Measurements from ENCODE around the gene MYLIP.

Gene MYLIP

DNA sequence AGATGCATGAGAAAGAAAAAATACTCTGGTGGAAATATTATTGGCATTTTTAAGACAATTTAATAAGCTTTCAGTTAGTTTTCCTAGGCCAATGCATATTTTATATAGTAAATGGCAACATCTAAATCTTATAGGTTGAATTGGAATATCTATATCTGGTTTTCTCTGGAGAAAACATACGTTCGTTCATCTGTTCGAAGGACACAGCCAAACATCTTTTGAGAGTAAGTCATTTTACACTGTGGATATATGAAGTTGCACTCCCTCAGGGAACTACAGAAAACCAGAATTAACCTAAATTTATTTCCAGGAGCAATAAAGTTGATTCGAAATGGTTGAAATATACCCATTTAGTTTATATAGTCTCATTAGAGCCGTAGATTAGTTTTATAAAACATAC is 49.0 kb downstream of the MYLIP start:
- no peak for DNase-seq

GRCh38 chr6:16178351-16178750 is 49.5 kb downstream of the MYLIP start:
- DNase-seq, result no peak

GRCh38 chr6:16179063-16179462 is 50.2 kb downstream of the MYLIP start:
- no peak for DNase-seq

DNA sequence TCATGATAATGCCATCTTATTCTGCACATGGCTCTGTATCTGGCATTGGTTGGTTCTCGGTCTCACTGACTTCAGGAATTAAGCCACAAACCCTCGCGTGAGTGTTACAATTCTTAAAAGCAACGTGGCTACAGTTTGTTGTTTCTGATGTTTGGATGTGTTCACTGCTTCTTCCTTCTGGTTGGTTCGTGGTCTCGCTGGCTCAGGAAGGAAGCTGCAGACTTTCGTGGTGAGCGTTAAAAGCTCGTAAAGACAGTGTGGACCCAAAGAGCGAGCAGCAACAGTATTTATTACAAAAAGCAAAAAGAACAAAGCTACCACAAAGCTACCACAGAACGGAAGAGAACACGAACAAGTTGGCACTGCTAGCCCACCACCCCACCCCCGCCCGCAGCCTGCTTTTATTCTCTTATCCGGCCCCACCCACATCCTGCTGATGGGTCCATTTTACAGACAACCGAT is 51.1 kb downstream of the MYLIP start:
- DNase-seq, result peak; percentile 79

GRCh38 chr6:16180696-16181438 is 52.0 kb downstream of the MYLIP start:
- no peak for DNase-seq

DNA sequence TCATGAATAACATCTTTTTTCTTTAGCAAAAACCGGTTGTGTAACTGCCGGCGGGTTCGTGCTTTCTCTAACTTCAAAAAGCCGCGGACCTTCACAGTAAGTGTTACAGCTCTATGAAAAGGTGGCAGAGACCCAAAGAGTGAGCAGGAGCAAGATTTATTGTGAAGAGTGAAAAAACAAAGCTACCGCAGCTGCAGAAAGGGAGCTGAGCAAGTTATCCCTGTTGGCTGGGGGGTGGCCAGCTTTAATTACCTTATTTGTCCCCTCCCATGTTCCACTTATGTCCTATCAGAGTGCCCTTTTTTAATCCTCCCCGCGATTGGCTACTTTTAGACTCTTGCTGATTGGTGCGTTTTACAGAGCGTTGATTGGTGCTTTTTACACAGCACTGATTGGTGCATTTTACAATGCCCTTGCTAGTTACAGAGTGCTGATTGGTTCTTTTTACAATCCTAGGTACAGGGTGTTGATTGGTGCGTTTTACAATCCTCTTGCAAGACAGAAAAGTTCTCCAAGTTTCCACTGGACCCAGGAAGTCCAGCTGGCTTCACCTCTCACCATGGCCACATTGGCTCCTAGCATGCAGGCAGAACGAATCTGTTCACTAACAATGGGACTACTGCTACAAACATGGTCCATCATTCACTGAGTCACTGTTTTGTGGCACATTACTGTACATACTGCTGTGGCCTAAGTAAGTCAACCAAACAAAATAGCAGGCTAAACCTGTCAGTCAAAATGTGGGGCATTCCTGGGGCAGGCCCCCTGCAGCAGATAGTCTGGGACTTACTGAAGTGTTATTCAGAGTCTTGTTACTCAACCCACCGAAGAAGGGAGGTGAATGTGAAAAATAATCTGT is 52.8 kb downstream of the MYLIP start:
- no peak for DNase-seq

GRCh38 chr6:16183187-16183664 is 54.3 kb downstream of the MYLIP start:
- peak; percentile 45 for DNase-seq

GRCh38 chr6:16184129-16184528 is 55.2 kb downstream of the MYLIP start:
- DNase-seq, result peak; percentile 24

DNA sequence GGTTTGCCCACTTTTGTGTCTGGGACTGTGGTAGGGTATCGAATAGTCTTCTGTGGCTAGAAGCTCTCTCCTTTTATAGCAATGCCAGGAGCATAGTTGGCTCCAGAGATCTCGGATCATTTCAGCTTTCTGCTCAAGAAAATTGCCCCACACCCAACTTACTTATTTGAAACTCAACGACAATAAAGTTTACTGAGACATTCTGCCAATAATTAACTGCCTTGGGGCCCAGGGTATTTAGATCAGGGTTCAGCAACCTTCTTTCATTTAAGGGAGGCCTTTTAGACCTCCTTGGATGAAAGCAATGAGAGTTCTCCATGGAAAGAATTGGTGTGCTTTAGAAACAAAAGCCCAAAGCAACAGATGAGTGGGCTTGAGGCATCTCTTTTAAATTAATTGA is 55.7 kb downstream of the MYLIP start:
- DNase-seq, result no peak

DNA sequence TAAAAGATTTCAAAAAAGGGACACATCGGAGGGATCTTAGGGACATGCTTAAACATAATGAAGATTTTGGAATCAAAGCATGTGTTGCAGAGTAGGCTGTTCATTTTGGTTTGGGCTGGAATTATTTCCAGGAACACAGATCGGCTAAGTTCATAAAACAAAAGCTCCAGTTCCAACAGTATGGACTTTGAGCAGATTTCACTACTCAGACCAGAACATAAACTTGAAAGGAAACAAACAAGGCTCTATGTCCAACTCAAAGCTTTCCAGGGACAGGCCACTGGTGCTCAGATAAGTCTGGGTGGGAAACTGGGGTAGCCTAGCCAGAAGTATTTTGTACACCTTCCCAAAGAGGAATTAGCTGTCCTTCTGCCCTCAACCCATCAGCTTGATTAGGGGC is 58.3 kb downstream of the MYLIP start:
- DNase-seq, result no peak

- DNase-seq, result no peak
These were observed 61.3 kb downstream of the MYLIP start for GRCh38 chr6:16190214-16190613.

DNA sequence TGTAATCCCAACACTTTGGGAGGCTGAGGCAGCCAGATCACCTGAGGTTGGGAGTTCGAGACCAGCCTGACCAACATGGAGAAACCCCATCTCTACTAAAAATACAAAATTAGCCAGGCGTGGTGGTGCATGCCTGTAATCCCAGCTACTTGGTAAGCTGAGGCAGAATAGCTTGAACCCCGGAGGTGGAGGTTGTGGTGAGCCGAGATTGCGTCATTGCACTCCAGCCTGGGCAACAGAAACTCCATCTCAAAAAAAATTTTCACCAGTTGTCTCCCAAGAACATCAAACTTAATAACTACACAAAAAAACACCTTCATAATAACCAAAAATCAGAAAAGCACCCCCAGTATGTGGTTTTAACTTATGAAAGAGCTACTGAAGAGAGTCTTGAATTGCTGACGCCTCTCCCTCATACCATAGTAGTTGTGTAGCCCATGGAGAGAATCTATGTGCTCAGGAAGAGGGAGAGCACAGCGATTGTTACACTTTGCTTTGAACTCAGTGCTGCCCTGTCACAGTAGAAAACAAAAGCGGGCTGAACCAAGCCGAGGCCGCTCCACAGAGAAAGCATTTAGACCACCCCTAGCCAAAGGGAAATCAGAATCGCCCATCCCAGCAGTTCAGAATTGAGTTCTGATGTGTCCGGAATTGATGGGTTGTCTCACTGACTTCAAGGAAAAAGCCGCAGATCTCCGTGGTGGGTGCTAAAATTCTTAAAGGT is 67.5 kb downstream of the MYLIP start:
- DNase-seq, result no peak

DNA sequence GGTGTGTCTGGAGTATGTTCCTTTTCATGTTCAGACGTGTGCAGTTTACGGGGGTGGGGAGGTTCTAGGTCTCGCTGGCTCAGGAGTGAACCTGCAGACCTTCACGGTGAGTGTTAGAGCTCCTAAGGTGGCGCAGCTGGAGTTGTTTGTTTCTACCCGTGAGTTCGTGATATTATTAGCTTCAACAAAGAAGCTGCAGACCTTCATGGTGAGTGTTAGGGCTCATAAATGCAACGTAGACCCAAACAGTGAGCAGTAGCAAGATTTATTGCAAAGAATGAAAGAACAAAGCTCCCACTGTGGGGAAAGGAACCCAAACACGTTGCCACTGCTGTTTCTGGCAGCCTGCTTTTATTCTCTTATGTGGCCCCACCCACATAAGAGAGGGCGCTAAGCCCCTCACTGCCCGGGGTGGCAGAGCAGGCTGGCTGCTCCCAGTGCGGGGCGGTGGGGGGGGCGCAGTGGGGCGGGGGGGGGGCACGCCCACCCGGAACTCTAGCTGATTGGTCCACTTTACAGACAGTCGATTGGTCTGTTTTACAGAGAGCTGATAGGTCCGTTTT is 68.2 kb downstream of the MYLIP start:
- no peak for DNase-seq
